DOHH2 (cell line): ENCODE data around the gene CX3CL1.
"Not testable (repeated sequence)": the region's sequence is repeated elsewhere in the genome, so short reads cannot be mapped to it uniquely, and the experiment has no call there.

ENCODE experiments used
- H3F3A ChIP-seq: fragments of 200-600 bp; sonication (generic), shearing (Covaris generic); 2 replicates; pipeline ENCODE4 v1.6.0; 2016; ENCODE audit warnings: antibody characterized with exemption, mild to moderate bottlenecking; ENCODE audit not compliant: control insufficient read depth, insufficient read depth
- H3K27ac ChIP-seq: fragments of 200-600 bp; sonication (generic); 2 replicates; pipeline ENCODE4 v1.5.1; 2014; ENCODE audit warnings: low read depth, mild to moderate bottlenecking, low read length, moderate library complexity
- H3K27me3 ChIP-seq: fragments of 200-600 bp; sonication (generic); 2 replicates; pipeline ENCODE4 v1.6.1; 2014; ENCODE audit warnings: mild to moderate bottlenecking, low read length, mixed read lengths; ENCODE audit not compliant: control insufficient read depth
- H3K36me3 ChIP-seq: fragments of 200-600 bp; sonication (generic); 2 replicates; pipeline ENCODE4 v1.6.1; 2014; ENCODE audit warnings: mild to moderate bottlenecking, low read length, moderate library complexity, mixed read lengths; ENCODE audit not compliant: control insufficient read depth
- H3K4me1 ChIP-seq: fragments of 200-600 bp; sonication (generic); 2 replicates; pipeline ENCODE4 v1.6.1; 2014; ENCODE audit warnings: mild to moderate bottlenecking, low read length, mixed read lengths; ENCODE audit not compliant: control insufficient read depth
- H3K4me2 ChIP-seq: fragments of 200-600 bp; sonication (generic); 2 replicates; pipeline ENCODE4 v1.6.0; 2014; ENCODE audit warnings: mild to moderate bottlenecking, low read length, moderate library complexity
- H3K4me3 ChIP-seq: fragments of 200-600 bp; sonication (generic); 2 replicates; pipeline ENCODE4 v1.5.1; 2014; ENCODE audit warnings: mild to moderate bottlenecking, low read length, mixed read lengths
- H3K79me2 ChIP-seq: fragments of 200-600 bp; sonication (generic); 2 replicates; pipeline ENCODE4 v1.6.1; 2014; ENCODE audit warnings: mild to moderate bottlenecking, low read length, mixed read lengths; ENCODE audit not compliant: control insufficient read depth
- H3K9me2 ChIP-seq: fragments of 200-600 bp; sonication (generic); replicated peaks from 2 replicates; pipeline ENCODE4 v1.6.1; 2014; ENCODE audit warnings: mild to moderate bottlenecking, low read length, mixed read lengths; ENCODE audit not compliant: control insufficient read depth
- H3K9me3 ChIP-seq: fragments of 200-600 bp; sonication (generic); 2 replicates; pipeline ENCODE4 v1.6.1; 2014; ENCODE audit warnings: antibody characterized with exemption, low read length, mixed read lengths; ENCODE audit not compliant: control insufficient read depth, insufficient read depth
- H4K20me1 ChIP-seq: fragments of 200-600 bp; sonication (generic); 2 replicates; pipeline ENCODE4 v1.6.0; 2014; ENCODE audit warnings: low read depth, mild to moderate bottlenecking, antibody characterized with exemption, low read length, moderate library complexity; ENCODE audit not compliant: control insufficient read depth, insufficient read depth
- EZH2phosphoT487 ChIP-seq: fragments of 200-600 bp; sonication (generic); IDR thresholded peaks from 2 replicates; pipeline ENCODE4 v1.6.1; 2017; ENCODE audit warnings: borderline replicate concordance, mild to moderate bottlenecking, antibody characterized with exemption, low read length, moderate library complexity, mixed read lengths
- TF ChIP-seq, protein P1 (sequence below): fragments of 200-600 bp; sonication (generic); IDR thresholded peaks from one replicate; pipeline ENCODE4 v1.5.1; 2014; ENCODE audit warnings: antibody characterized with exemption, mild to moderate bottlenecking, low read depth, low read length; ENCODE audit not compliant: poor library complexity, severe bottlenecking

Gene CX3CL1

DNA sequence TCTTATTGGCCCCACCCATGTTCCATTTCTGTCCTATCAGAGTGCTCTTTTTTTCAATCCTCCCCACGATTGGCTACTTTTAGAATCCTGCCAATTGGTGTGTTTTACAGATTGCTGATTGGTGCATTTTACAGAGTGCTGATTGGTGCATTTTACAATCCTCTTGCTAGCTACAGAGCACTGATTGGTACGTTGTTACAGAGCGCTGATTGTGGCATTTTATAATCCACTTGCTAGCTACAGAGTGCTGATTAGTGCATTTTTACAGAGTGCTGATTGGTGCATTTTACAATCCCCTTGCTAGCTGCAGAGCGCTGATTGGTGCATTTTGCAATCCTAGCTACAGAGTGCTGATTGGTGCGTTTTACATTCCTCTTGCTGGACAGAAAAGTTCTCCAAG, 22.7 kb downstream of the CX3CL1 start:
- no peaks in the 10 kb centered on the region for H3K9me2 ChIP-seq
- no peaks in the 10 kb centered on the region for H4K20me1 ChIP-seq
- no peaks in the 10 kb centered on the region for H3K9me3 ChIP-seq
- H3K36me3 ChIP-seq: no peaks in the 10 kb centered on the region
- no peaks in the 10 kb centered on the region for H3F3A ChIP-seq
- H3K27me3 ChIP-seq: peaks cover 20% of the 10 kb centered on the region
- TF ChIP-seq, protein P1, sequence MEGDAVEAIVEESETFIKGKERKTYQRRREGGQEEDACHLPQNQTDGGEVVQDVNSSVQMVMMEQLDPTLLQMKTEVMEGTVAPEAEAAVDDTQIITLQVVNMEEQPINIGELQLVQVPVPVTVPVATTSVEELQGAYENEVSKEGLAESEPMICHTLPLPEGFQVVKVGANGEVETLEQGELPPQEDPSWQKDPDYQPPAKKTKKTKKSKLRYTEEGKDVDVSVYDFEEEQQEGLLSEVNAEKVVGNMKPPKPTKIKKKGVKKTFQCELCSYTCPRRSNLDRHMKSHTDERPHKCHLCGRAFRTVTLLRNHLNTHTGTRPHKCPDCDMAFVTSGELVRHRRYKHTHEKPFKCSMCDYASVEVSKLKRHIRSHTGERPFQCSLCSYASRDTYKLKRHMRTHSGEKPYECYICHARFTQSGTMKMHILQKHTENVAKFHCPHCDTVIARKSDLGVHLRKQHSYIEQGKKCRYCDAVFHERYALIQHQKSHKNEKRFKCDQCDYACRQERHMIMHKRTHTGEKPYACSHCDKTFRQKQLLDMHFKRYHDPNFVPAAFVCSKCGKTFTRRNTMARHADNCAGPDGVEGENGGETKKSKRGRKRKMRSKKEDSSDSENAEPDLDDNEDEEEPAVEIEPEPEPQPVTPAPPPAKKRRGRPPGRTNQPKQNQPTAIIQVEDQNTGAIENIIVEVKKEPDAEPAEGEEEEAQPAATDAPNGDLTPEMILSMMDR: no peak
- TF ChIP-seq EZH2phosphoT487: no peak
- no peaks in the 10 kb centered on the region for H3K79me2 ChIP-seq
- no peak overlapping the region for H3K4me2 ChIP-seq
- H3K27ac ChIP-seq: no peak overlapping the region
- peaks cover 5% of the 10 kb centered on the region for H3K4me1 ChIP-seq
- no peak overlapping the region for H3K4me3 ChIP-seq

DNA sequence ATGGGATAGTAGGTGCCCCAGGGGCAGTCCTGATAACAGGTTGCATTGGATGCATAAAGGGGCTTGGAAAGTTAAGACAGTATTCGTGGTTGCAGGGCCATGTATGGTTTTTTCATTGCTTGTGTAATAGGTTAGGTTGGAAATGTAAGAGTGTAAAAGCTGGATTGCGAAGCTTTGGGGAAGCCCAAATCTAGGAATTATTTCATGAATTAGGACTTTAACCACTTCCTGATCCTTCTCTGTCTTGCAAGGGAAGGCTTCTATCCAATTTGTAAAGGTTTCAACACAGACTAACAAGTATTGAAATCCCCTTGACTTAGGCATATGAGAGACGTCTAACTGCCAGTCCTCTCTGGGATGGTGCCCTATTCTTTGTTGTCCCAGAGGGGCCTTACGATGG, 24.5 kb downstream of the CX3CL1 start:
- H3K27me3 ChIP-seq: peaks cover 13% of the 10 kb centered on the region; the same call in 1 of the 2 replicates
- H3K9me2 ChIP-seq: no peaks in the 10 kb centered on the region
- H3K4me3 ChIP-seq: no peak overlapping the region
- no peak overlapping the region for H3K4me2 ChIP-seq
- H3F3A ChIP-seq: no peaks in the 10 kb centered on the region
- no peaks in the 10 kb centered on the region for H4K20me1 ChIP-seq
- no peaks in the 10 kb centered on the region for H3K36me3 ChIP-seq
- H3K27ac ChIP-seq: no peak overlapping the region
- TF ChIP-seq EZH2phosphoT487: no peak
- TF ChIP-seq, protein P1: no peak
- no peaks in the 10 kb centered on the region for H3K9me3 ChIP-seq
- peaks cover 15% of the 10 kb centered on the region for H3K4me1 ChIP-seq
- H3K79me2 ChIP-seq: no peaks in the 10 kb centered on the region

DNA sequence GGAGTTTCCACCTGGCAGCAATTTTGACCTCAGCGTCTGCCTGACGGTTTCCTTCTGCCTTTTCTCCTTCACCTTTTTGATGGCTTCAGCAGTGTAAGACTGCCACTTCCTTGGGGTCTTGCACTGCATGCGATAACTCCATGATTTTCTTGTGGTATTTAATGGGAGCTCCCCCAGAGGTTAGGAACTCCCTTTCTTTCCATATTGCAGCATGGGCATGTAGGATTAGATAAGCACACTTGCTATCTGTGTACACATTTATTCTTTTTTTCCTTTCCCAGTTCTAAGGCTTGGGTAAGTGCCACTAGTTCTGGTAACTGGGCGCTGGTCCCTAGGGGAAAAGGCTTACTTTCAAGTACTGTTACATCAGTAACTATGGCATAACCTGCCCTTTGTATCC, 25.2 kb downstream of the CX3CL1 start:
- not testable (repeated sequence) for H3K4me2 ChIP-seq, H3K79me2 ChIP-seq, H4K20me1 ChIP-seq, H3K4me3 ChIP-seq, H3K36me3 ChIP-seq, H3K27ac ChIP-seq, H3K9me3 ChIP-seq, H3F3A ChIP-seq, H3K9me2 ChIP-seq
- Histone ChIP-seq H3K4me1 (peaks cover 16% of the 10 kb centered on the region), H3K27me3 (peaks cover 13% of the 10 kb centered on the region; the same call in 1 of the 2 replicates)

DNA sequence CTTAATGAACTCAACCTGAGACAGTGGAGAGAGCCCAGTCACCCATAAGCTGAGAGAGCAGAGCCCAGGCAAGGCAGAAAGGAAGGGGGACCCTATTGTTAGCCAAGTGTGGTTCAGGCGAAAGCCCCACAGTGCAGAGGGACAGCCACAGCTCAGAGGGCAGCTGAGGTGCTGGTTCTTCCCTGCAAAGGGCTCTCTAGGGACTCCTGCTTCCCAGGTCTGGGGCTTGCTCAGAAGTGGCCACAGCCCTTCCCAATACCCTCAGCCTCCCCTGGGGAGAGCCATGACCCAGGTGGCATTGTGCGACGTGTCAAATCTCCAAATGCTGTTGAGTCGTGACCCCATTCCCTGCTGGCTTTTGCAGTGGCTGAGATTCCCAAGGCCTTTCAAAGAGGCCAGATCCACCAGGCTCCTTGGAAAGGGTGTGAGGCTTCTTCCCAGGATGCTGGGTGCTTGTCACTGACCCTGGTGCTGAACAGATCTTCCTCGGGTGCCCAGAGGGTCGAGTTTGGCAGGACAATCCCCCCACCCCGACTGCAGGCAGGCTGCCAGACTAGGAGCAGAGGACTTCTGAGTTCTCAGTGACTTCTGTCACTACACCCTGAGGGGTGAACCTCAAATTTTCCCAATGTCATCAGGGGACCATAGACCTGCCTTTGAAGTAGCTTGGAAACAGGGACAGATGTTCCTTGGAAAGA, 29.8 kb downstream of the CX3CL1 start:
- H3K27ac ChIP-seq: no peak overlapping the region
- no peaks in the 10 kb centered on the region for H3F3A ChIP-seq
- peaks cover 16% of the 10 kb centered on the region for H3K4me1 ChIP-seq
- no peak overlapping the region for H3K4me3 ChIP-seq
- H3K9me2 ChIP-seq: no peaks in the 10 kb centered on the region
- peaks cover 18% of the 10 kb centered on the region; the same call in 1 of the 2 replicates for H3K27me3 ChIP-seq
- H4K20me1 ChIP-seq: no peaks in the 10 kb centered on the region
- no peak overlapping the region for H3K4me2 ChIP-seq
- H3K79me2 ChIP-seq: no peaks in the 10 kb centered on the region
- no peaks in the 10 kb centered on the region for H3K36me3 ChIP-seq
- no peaks in the 10 kb centered on the region for H3K9me3 ChIP-seq
- TF ChIP-seq, protein P1: no peak
- no peak for TF ChIP-seq EZH2phosphoT487
